H1 (cell line): ENCODE data around the gene P2RX6. TPM values are rescaled to one million over a fixed set of nuclear protein-coding genes. Genes with fewer than 3 reads are reported as not detected.

Experiments used
- BRCA1 ChIP-seq: IDR thresholded peaks from 2 replicates; pipeline ENCODE4 v1.6.1; 2012; ENCODE audit warnings: low read depth, low read length, improper control_type of control experiment
- CREB1 ChIP-seq: IDR thresholded peaks from 2 replicates; pipeline ENCODE4 v1.6.1; 2012; ENCODE audit warnings: inconsistent platforms
- PHF8 ChIP-seq: fragments of 200-600 bp; sonication (generic); conservative IDR thresholded peaks from 2 replicates; pipeline ENCODE4 v1.7.1; 2012; ENCODE audit warnings: low read depth, mild to moderate bottlenecking, inconsistent platforms, low read length, moderate library complexity
- TBP ChIP-seq: IDR thresholded peaks from 2 replicates; pipeline ENCODE4 v1.6.1; 2011; ENCODE audit warnings: low read depth, low read length, improper control_type of control experiment
- polyA plus RNA-seq, 7 experiments: library from polyadenylated mRNA; depleted of rRNA in 3 of 7; stranded (reverse) in 5 of 7; unstranded in 2 of 7; fragments of >200 nt in 5 of 7; fragments of 200-250 nt in 2 of 7; gene quantifications; 1 replicate in 5 of 7; 2 replicates in 1 of 7; 4 replicates in 1 of 7; pipeline versions ENCODE4 v1.2.1 to v1.2.3, GENCODE V29; 2011 to 2013; ENCODE audit warnings: missing spikeins in 2 of 7, mixed read lengths in 2 of 7
- total RNA-seq: library from RNA; stranded (reverse); fragmentation: NEBNext Ultra II Directional; extraction: Animal tissue kit (Norgen Biotek cat#: 25700); gene quantifications from 2 replicates; pipeline ENCODE4 v1.2.1, GENCODE V29; 2021
- TF ChIP-seq, protein P1 (sequence below): IDR thresholded peaks from 2 replicates; pipeline ENCODE4 v1.6.1; 2011; ENCODE audit warnings: low read depth, mild to moderate bottlenecking, low read length; ENCODE audit not compliant: insufficient read depth

The P2RX6 gene
- total and polyA plus RNA-seq, 2 of the 8 experiments (the other 6 are each of a cell fraction or from before 2014, with no cell fraction given) = 0.09 TPM; not detected in 1

DNA sequence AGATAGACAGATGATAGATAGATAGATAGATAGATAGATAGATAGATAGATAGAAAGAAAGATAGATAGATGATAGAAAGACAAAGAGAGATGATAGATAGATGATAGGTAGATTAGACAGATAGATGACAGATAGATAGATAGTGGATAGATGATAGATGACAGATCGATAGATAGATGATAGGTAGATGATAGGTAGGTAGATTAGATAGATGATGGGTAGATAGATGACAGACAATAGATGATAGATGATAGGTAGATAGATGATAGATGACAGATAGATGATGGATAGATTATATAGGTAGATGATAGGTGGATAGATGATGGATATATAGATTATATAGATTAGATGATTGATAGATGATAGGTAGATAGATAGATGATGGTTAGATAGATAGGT, 28.6 kb upstream of the P2RX6 start (continued):
- TF ChIP-seq BRCA1 (no peak), TBP (no peak), PHF8 (no peak), CREB1 (no peak)
- TF ChIP-seq, protein P1, sequence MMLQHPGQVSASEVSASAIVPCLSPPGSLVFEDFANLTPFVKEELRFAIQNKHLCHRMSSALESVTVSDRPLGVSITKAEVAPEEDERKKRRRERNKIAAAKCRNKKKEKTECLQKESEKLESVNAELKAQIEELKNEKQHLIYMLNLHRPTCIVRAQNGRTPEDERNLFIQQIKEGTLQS = no peak
